HG03045 (cell line): ENCODE results near the gene PAM.
"Not testable (repeated sequence)": the region's sequence is repeated elsewhere in the genome, so short reads cannot be mapped to it uniquely, and the experiment has no call there.

Experiments used
- ATAC-seq: cut with Tn5 transposase; IDR thresholded peaks from one replicate; pipeline ENCODE4 v1.9.1; 2021; ENCODE audit warnings: mild to moderate bottlenecking, moderate library complexity; ENCODE audit not compliant: unreplicated experiment

PAM gene

DNA sequence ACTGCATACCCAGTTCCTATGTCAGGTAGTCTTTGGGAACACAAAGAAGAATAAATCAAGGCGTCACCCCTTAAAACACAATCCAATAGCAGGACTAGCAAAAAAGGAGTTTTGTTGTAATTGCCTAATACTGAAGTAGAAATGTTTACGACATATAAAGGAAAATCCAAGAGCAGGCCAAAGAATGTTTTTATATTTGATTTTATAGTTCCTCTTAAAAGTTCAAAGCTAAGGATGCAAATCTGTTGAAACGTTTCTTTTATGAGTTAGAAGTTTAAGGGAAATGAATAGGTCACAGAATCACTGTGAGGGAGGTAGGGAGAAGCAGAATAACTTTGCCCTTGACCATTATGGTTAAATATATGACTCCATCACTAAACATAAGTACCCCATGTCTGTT is 136.1 kb downstream of the PAM start:
- no peak for ATAC-seq

DNA sequence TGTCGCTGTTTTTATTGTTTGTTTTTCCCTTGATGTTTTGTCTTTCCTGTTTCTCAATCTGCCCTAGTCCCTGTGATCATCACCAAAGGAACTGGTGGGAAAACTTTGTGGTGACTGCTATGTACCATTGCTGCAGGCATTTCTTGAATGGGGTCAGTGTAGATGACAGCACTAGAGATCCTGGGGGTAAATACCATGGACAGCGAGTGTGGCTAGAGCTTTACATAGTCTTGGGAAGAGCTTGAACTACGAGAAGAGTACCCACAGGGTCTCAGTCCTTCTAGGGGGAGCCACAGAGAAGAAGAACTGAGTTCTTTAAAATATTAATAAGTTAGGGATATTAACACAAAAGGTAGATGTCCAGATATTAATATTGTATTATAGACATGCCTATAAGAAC is 138.8 kb downstream of the PAM start:
- no peak for ATAC-seq

DNA sequence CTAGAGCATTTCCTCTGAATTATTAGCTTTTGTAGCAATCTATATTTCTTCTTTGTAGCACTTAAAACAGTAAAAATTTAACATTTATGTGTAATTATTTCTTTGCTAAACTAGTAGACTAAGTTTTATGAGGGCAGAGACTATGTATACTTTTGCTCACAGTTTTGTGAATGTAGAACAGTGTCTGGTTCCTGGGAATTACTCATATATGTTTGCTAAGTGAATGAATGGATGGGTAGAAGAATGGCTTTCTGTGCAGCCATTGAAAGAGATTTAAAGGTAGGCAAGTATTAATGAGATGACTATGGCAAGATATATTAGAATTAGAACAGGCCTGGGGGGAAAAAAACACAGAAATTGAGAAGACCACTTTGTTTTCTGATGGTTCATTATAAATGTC is 140.1 kb downstream of the PAM start:
- no peak for ATAC-seq

DNA sequence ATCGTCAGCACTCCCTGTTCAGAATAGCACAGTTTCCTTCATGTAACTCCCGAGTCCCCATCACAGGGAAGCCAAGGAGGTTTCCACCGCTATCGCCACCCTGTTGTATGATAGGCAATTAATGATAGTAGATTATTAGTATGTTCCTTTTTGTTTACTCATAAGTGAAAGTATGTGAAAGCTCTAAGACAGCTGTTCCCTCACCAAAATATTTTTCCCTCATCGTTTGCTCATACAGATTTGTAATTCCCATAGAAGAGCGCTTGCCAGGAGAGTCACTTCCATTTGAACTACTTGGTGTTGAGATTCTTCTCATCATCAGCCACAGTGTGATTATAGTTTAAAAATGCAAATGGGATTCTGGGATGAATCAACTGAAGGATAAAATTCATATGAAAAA is 140.9 kb downstream of the PAM start:
- ATAC-seq: no peak

DNA sequence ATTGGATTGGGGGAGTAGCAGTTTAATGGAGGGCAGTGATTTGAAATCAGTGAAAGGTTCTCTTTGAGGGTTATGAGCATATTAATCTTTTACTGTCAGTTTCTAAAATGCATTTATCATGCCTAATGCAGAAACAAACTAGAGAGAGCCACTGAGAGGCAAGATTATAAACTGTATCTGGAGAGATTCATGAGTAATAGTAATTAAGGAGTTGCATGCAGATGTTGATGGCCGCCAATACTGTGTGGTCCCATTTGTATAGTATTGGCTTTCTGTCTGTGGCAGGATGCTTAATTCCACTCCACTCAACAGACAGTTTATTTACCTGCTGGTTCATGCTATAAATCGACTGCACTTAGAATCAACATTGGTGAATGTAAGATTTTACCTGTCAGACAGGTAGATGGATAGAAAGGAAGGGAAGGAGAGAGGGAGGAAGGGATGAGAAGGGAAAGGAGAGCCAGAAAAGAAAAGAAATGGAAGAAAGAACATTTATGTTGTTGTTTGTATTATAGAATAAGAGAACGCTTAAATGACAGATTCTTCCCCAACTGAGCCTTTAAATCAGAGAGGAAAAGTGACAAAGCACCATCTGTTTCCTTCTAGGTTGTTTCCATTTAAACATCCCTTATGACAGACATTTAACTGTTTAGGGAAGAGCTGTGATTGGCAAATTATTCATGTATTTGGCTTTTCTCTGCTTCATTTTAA is 146.5 kb downstream of the PAM start:
- ATAC-seq: no peak

DNA sequence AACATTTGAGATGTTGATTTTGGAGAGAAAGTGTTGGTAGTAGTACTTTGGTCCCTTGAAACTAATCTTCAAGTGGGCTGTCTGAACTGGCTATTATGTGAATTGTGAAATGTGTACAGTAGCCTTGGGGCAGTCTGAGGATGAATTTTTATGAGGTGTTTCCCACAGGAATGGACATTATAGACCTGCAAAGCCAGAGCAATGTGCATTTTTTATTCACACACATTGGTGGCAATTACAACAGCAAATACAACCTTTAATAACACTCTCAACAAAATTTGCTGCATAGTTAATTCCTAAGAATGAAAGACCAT is 147.0 kb downstream of the PAM start:
- no peak for ATAC-seq

DNA sequence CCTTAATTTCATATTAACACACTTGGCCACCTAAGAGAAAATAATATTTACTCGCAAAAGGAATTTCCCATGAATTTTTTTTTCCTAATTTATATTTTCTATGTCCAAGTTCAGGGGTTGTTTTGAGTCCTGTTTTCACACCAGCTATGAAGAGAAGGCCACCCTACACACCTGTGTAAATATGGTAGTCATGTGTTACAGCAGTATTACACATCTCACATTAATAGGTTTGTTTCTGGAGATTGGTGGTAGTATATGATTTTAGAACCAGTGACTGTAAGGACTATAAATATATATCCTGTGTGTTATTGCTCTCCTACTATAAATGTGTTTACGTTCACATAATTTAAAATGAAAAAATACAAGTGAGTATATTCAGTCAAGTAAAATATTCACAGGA is 147.5 kb downstream of the PAM start:
- no peak for ATAC-seq

DNA sequence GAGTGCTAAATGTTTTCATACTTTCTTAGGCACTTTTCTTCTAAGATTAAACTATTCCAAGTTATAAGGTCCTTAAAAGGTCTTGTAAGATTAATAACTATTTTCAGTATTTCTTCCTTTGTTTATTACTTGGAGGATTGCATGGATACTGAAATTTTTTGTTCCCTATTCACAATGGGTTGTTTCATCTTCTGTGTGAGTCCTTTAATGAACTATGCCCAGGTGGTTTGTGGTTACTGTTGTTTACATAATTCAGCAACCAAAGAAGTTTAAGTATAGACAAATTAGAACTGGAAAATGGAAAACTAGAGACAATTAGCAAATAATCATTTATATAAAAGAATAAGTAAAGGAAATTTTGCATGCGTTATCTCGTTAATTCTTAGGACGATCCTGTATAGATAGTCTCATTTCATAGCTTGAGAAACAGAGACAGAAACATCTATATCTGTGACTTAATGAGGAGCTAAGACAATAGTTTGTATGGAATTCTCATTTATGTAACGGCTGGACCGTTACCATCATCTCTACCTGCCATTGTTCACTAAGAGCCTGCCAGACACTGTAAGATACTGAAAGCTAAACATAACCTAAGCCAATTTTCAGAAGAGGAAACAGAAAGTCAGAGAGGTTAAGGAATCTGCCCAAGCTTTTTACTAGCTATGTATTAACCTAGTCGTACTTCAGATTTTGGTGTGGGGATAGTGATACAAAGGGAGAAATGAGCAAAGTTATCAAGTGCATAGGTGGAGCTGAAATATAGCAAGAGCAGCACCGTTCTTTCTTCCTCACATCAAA is 148.2 kb downstream of the PAM start:
- ATAC-seq: no peak

DNA sequence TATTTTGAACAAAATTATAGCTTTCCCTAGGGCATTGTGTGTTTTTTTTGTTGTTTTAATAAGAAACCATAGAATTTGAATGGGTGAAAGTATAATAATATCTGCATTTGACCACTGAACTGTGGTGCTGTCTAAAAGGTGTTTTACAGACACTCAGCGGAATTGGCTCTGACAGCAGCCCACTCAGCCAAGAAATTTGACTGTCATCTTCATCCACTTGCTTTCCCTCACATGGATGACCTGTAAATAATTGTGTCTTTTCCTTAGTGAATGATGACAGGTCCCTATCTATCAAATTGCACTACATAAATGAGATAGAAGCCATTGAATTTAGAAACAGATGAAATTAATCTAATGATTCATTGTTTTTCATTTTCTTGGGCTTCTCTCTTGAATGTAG is 150.0 kb downstream of the PAM start:
- no peak for ATAC-seq

DNA sequence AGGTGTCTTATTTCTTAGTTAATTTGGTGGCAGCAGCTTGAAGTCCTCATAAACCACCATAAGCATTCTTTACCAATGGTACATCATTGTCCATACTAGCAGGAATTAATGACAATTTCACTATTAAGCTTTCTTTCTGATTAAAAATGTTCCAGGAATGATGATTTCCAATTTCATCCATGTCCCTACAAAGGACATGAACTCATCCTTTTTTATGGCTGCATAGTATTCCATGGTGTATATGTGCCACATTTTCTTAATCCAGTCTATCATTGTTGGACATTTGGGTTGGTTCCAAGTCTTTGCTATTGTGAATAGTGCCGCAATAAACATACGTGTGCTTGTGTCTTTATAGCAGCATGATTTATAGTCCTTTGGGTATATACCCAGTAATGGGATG is 152.0 kb downstream of the PAM start:
- not testable (repeated sequence) for ATAC-seq

DNA sequence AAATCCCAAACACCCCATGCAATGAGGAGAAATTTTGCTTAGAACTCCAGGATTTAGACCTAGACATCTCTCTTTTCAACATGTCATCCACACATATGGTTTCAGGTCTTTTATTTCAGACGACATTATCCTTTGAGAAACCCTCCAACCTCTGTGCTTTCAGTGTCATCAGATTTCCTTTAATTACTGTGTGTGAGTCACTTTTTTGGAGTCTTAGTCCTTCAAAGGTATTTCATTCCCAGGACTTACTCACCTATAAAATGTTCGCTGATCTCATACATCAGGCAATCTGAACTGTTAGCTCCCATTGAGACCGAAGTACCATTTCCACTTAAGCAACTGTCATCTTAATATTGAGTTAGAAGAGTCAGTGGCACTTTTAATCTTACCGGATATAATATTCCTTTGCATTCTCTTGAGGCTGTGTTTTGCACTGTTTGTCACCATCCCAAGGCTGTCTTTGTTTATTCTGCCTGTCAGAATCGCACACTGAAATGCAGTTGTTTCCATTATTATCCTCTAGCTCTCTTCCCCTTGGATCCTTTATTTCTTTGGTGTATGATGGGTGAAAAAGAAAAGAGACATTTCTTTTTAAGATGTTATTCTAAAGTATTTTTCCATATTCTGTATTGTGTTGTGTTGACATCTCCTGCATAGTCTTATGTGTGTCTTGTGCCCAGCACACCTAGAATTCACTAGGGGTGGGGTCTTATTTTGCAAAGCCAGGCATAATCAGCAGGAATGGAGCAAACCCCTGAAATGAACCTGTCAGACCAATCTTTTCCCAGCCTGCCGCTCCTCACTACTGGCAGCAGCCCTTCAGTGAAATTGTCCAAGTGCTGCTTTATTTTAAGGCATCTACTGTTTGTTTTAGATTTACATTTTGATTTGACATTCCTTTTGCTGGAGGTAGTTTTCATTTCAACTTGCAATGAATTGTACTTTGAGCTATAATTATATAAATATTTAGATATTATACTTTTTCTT is 155.4 kb downstream of the PAM start:
- no peak for ATAC-seq

DNA sequence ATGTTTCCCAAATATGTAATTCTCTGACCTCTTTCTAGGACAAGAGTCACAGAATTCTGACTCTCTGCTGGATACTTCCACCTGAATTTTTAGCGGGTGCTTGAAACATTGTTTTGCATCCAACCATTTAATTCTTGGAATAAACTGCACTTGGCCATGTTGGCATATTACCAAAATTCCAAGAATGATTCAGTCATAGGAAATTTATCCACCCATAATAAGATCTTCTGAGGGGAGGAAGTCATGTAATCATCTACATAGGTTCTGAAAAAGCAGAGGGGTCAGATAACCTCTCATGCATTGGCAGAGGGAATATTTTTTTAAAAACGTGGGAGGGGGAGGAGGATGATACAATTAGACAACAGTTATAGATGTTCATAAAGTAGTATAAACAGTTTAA is 156.9 kb downstream of the PAM start:
- ATAC-seq: no peak

DNA sequence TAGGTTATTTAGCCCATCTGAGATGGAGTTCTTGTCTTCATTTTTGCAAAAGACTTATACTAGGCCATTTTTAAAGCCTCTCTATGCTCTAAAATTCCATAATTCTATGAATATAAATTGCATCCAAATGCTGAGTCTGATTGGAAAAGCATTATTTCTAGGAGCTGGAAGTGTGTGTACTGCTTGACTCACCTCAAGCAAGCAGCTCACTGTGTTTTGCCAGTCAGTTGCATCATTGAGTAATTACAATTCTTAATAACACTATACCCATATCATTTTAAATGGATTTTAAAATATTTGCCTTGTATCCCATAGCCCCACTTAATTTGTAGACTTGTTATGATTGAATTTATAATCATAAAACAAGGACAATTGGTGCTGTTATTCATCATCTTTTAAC is 161.0 kb downstream of the PAM start:
- no peak for ATAC-seq

DNA sequence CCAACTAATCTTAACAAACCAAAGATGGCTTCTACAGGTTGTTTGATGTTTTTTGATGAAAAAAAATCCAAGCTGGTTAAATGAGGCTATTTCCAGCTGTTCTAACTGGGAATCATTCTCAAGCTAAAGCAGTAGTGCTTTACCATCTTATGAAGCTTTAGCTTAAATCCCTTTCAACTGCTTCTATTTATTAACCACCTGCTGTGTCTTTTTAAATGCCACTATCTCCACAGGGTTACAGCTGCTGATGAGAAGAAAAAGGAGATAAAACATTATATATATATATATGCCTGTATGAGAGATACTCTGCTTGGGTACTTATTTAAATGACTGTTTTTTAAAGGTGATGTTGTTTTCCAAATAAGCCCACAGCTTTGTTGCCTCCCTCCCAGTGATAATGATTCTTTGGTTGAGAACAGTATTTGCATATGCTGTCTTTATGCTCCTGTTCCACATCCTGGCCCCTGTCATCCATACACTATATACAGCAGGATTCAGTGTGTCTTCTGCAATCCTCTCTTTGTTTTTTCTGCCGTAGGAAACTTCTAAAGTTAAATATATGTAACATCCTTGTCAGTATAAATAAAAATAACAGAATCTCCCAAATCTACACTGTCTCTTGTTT is 164.0 kb downstream of the PAM start:
- no peak for ATAC-seq

DNA sequence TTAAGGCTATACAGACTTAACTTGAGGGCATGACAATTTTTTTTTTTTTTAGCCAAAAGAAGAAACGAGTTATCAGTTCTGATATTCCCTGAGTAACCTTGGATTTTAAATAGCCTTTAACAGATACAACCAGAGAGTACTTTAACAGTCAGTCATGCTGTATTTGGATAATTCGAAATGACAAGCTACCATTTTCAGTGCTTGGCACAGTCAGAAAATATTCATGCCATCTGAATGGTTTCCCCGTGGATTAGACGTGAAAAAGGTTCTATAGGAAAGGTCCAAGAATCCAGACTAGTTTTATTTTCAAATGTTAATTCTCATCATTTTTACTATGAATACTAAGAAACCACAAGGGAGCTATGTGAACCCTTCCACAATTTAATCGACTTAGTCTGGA is 165.7 kb downstream of the PAM start:
- no peak for ATAC-seq

DNA sequence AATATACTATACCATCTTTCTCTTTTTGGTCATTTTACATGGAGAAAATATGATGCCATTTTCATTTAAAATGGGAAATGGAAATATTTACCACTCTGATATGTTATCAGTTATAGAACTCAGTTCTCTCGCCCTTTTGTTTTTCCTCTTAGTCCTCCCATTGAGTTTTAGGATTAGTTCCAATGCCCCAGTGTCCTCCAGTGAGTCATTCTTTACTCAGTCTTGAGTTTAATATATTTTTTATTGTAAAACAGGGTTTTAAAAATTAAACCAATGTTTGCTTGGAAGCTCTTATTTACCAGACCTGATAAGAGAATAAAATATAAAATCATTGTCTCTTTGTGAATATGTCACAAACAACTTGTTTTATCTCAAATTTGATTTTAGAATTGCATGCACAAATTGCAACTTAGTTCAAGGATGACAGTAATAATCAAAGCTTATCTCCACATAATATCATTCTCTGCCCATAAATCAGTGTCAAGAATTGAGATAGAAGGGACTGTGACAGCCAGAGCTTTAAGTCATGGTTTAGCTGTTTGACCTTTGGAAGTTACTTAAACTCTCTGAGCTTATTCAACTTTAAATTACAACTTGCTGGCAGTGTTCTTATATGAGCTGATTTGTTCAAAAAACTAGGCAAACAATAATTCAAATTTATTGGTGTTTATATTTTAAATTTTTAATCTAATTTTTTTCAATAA is 166.4 kb downstream of the PAM start:
- no peak for ATAC-seq

DNA sequence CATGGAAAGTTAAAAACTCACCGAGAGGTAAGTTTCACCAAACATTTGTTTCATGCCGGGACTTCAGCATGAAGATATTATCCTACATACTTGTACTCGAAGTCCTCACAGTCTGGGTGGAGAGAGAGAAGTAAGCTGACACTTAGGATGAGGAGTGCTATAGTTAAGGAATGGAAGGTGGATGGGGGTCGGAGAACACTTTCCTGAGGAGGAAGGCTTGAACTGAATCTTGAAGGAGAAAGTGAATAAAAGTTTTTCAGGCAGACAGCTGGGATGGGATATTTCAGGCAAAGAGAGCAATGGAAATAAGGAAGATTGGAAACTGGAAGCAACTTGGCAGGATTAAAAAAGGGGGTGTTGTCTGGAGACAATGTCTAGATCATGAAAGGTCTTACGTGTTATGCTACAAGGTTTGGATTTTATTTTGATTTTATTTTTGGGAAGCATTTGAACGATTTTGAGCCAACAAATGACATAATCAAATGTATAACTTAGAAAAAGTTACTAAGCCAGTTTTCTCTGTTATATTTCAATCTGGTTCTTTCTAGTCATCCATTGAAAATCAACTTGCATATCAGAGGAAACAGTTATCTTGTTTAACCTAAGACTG is 167.1 kb downstream of the PAM start:
- ATAC-seq: no peak

DNA sequence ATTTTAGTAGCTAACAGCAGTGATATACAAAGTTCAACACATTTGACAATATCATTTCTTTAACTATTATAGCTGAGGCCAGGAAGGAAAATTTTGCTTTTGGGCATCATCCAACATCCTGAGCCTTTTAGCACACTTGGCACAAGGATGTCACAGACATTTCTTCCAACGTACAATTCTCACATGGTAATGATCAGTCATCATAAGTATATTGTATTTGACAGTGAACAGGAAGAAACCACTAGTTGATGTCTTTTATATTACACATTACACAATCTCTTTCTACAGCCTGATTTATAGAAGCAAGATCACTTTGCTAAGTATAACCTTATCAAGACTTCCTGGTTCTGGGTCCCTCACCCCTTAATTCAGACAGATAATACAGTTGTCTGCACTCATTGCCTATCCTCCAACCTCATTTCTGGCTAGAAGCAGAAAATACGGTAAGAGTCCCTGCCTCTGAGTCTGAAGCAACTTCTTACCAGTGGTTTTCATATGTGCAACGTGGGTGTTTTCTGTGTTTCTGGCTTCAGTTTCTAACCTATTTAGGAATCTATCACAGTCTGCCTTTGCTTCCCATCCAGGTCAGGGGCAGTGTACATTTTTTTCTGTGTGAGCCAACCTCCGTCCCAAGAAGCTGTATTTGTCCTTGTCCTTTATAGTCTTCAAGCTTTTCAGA is 167.8 kb downstream of the PAM start:
- no peak for ATAC-seq

DNA sequence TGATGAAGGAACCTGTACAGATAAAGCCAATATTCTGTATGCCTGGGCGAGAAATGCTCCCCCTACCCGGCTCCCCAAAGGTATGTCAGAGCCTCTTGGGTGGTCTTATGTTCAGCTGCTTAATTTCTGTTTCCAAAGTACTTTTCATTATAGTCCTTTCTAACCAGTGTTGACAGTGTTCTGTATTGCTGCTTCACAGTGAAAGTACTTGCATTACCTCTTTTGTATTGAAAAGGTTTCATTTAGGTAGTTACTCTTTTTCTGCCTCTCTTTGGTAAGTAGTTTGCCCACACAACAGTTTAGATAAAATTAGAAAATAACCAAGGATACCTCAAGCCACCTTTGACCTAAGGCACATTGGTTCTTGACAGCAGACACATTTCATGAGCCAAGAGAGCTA is 169.9 kb downstream of the PAM start:
- ATAC-seq: no peak

DNA sequence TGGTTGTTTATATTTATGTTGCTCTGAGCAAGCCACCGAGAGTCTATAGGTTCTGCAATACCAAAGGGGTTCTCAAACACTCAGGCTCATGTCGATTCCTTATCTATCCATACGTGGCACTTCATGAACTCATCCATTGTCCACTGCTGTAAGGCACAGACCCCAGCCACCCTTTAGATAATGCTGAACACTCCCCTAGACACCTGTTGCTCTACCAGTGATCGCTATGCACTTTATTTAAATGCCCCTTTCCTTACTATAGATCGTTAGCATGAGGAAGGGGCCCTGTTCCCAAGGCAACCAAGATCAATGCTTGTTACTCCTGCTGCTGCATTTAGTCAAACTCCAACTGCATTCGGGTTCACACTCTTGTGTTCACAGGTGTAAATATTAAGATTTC is 171.9 kb downstream of the PAM start:
- no peak for ATAC-seq
